OCI-LY3 (cell line): Measurements from ENCODE around the gene USPL1.

ENCODE experiments used
- EZH2phosphoT487 ChIP-seq: fragments of 200-600 bp; shearing (Covaris generic); IDR thresholded peaks from 2 replicates; pipeline ENCODE4 v1.6.1; 2018; ENCODE audit warnings: antibody characterized with exemption, mixed run types, low read depth
- TF ChIP-seq, protein P1 (sequence below): fragments of 200-600, 300-600 bp; sonication (generic); IDR thresholded peaks from 2 replicates; pipeline ENCODE4 v1.5.1; 2014; ENCODE audit warnings: antibody characterized with exemption, low read length, low read depth

- TF ChIP-seq, protein P1, sequence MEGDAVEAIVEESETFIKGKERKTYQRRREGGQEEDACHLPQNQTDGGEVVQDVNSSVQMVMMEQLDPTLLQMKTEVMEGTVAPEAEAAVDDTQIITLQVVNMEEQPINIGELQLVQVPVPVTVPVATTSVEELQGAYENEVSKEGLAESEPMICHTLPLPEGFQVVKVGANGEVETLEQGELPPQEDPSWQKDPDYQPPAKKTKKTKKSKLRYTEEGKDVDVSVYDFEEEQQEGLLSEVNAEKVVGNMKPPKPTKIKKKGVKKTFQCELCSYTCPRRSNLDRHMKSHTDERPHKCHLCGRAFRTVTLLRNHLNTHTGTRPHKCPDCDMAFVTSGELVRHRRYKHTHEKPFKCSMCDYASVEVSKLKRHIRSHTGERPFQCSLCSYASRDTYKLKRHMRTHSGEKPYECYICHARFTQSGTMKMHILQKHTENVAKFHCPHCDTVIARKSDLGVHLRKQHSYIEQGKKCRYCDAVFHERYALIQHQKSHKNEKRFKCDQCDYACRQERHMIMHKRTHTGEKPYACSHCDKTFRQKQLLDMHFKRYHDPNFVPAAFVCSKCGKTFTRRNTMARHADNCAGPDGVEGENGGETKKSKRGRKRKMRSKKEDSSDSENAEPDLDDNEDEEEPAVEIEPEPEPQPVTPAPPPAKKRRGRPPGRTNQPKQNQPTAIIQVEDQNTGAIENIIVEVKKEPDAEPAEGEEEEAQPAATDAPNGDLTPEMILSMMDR, result no peak
- no peak for TF ChIP-seq EZH2phosphoT487
Measured at GRCh38 chr13:30667014-30667413, 49.3 kb downstream of the USPL1 start.
